ENCODE results near the gene VSIG4. TPM values are rescaled to one million over a fixed set of nuclear protein-coding genes. Genes with fewer than 3 reads are reported as not detected.

VSIG4 gene
- total RNA-seq, 2 donors from 2014 or later = 14.5 to 31.5 TPM

DNA sequence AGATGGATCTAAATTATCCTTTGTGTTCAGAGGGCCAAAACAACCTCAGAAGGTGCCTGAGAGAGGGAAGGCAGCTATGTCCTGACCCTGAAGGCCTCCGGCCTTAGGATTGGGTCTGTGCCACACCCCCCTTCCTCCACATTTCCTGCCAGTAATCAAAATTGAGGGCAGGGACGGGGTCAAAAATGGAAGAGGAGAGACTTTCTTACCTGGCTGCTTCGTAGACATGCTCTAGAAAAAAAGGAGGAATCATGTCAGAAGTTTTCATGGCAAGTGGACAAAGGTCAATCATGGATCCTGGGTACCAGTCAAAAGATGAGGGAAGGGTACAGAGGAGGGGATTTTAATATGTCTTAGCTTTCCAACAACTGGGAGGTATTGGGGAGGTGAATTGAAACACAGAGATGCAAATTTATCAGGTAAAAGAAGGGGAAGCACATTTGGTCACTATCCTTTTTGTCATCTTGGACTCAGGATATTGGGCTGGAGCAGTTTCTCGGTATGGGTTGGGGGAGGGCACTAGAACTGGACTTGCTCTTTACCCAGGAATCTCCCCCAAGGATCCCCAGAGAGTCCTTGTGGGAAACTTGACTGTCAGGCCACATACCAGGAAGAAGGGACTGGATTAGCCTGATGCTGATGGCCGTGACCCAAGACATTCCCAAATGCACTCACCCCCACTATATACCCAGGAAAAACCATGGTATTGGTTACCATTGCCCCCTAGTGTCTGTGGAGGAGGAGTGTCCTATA, 17.1 kb downstream of the VSIG4 start:
- WGBS = 61% methylated on average over 5 of the region's 5 CpGs
- Histone ChIP-seq H3K9me3 (no peaks in the 10 kb centered on the region), H3K4me3 (no peak overlapping the region), H3K36me3 (no peaks in the 10 kb centered on the region), H3K27ac (no peak overlapping the region), H3K27me3 (replicated peaks; ENCODE audit: insufficient read depth) (no peaks in the 10 kb centered on the region), H3K4me1 (replicated peaks) (no peaks in the 10 kb centered on the region)
- intact Hi-C loops (cut with DNase I) = no loop called here
- no peak for DNase-seq (ENCODE audit: low spot score)
- TF ChIP-seq POLR2A (IDR thresholded peaks at IDR 0.05) (no peak), POLR2AphosphoS5 (IDR thresholded peaks at IDR 0.05) (no peak)
- TF ChIP-seq, protein P1, sequence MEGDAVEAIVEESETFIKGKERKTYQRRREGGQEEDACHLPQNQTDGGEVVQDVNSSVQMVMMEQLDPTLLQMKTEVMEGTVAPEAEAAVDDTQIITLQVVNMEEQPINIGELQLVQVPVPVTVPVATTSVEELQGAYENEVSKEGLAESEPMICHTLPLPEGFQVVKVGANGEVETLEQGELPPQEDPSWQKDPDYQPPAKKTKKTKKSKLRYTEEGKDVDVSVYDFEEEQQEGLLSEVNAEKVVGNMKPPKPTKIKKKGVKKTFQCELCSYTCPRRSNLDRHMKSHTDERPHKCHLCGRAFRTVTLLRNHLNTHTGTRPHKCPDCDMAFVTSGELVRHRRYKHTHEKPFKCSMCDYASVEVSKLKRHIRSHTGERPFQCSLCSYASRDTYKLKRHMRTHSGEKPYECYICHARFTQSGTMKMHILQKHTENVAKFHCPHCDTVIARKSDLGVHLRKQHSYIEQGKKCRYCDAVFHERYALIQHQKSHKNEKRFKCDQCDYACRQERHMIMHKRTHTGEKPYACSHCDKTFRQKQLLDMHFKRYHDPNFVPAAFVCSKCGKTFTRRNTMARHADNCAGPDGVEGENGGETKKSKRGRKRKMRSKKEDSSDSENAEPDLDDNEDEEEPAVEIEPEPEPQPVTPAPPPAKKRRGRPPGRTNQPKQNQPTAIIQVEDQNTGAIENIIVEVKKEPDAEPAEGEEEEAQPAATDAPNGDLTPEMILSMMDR (IDR thresholded peaks at IDR 0.05) = no peak

DNA sequence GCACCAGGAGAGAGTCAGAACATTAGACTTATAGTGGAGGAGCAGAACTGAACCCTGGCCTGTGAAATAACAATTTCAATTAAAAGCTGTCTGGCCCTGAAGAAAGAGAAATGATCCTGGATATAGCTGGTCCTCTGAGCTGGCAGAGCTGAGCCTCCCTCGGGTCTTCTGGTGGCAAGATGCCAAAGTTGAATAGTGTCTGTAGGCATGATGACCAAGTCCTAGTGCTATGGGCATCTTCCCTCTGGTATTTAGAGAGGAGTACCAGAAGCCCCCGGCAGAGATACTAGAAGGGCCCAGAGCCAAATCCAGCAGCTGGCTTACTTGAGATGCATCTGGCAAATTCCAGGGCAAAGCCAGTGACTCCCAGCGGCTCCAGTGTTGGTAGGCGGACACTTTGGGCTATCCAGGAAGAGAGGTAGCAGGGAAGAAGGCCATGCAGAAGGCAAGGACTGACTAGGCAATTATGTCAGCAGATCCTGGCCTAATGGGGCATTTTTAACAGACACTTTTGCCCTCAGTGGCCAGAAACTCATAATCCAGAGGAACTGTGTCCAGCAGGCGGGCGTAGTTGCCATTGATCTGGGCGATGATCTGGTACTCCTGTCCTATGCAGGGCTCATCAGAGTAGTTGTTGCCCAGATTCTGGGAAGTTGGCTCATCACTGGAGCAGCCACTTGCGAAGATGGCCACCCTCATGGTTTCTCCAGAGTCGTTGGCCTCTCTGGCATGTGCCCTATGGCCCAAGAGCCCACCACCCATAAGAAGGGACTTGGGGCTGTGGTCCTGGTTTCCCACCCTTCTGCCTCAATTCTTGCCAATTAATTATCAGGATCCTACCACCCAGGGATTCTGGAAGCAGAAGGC, 17.9 kb downstream of the VSIG4 start:
- no peak for DNase-seq (ENCODE audit: low spot score)
- intact Hi-C loops (cut with DNase I) = no loop called here
- no peak overlapping the region for H3K4me3 ChIP-seq
- no peaks in the 10 kb centered on the region for H3K9me3 ChIP-seq
- H3K4me1 ChIP-seq (replicated peaks) = no peaks in the 10 kb centered on the region
- WGBS = 93% methylated on average over 8 of the region's 9 CpGs
- H3K27me3 ChIP-seq (replicated peaks; ENCODE audit: insufficient read depth) = no peaks in the 10 kb centered on the region
- H3K27ac ChIP-seq = no peak overlapping the region
- no peak for TF ChIP-seq POLR2A (IDR thresholded peaks at IDR 0.05)
- no peak for TF ChIP-seq POLR2AphosphoS5 (IDR thresholded peaks at IDR 0.05)
- TF ChIP-seq, protein P1 (IDR thresholded peaks at IDR 0.05) = no peak
- H3K36me3 ChIP-seq = no peaks in the 10 kb centered on the region

DNA sequence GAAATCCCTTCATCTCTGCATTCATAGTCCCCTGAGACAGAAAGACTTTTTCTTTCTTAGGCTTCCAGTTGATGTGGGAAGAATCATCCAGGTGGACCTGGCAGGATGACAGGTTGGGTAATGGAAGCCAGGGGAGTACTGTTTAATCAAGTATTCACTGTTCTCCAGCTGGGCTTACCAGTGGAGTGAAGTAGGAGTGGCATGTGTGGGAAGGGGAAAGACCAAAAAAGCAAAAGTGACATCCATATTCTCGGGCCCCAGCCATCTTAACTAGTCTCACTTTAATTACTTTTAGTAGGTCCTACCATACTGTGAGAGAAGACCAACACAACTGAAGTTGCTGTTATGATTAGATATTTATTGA, 18.5 kb downstream of the VSIG4 start:
- 100% methylated on average over 1 of the region's 1 CpG for WGBS

DNA sequence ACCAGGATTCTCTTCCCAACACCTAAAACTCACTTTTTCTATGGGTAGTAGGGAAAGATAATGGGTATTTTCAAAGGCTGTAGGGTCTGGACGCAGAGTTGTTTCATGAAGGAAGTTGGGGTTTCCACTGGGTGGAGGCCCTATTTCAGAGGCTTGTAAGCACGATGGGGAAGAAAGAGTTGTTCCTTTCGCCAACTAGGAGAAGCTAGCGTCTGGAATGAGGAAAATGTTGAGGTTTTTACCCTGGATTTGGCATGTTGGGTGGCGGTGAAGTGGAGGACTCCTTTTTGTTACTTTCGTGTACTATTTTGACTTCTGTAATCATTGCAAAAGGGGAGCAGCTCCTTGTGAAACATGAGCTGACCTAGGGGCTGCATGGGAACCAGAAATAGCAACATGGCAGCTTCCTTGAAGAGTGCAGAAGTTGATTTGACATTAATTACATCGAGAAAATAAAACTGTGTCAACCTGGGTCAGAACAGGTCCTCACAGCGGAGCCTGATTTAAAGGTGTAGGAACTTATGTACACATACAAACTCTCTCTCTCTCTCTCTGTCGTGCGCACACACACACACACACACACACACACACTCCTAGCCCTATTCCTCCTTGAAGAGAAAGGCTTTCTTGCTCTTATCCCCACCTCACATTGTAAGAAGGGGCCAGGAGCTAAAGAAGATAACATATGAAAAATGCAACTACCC, 19.1 kb downstream of the VSIG4 start:
- Histone ChIP-seq H3K36me3 (no peaks in the 10 kb centered on the region), H3K27me3 (replicated peaks; ENCODE audit: insufficient read depth) (no peaks in the 10 kb centered on the region), H3K4me3 (no peak overlapping the region), H3K27ac (no peak overlapping the region), H3K9me3 (no peaks in the 10 kb centered on the region), H3K4me1 (replicated peaks) (no peaks in the 10 kb centered on the region)
- TF ChIP-seq POLR2A (IDR thresholded peaks at IDR 0.05) = no peak
- TF ChIP-seq POLR2AphosphoS5 (IDR thresholded peaks at IDR 0.05) = no peak
- TF ChIP-seq, protein P1 (IDR thresholded peaks at IDR 0.05) = no peak
- DNase-seq (ENCODE audit: low spot score) = no peak
- intact Hi-C loops (cut with DNase I) = no loop called here
- WGBS = 52% methylated on average over 10 of the region's 10 CpGs

More for the DNA sequence above, 18.5 kb downstream of the VSIG4 start:
- H3K4me3 ChIP-seq = no peak overlapping the region
- intact Hi-C loops (cut with DNase I) = no loop called here
- no peaks in the 10 kb centered on the region for H3K9me3 ChIP-seq
- no peaks in the 10 kb centered on the region for H3K4me1 ChIP-seq (replicated peaks)
- no peak overlapping the region for H3K27ac ChIP-seq
- no peaks in the 10 kb centered on the region for H3K27me3 ChIP-seq (replicated peaks; ENCODE audit: insufficient read depth)
- DNase-seq (ENCODE audit: low spot score) = no peak
- H3K36me3 ChIP-seq = no peaks in the 10 kb centered on the region
- TF ChIP-seq POLR2AphosphoS5 (IDR thresholded peaks at IDR 0.05) = no peak
- TF ChIP-seq POLR2A (IDR thresholded peaks at IDR 0.05) = no peak
- TF ChIP-seq, protein P1 (IDR thresholded peaks at IDR 0.05) = no peak
